Measurements from ENCODE around the gene UNC93A.
"Not testable (repeated sequence)": the region's sequence is repeated elsewhere in the genome, so short reads cannot be mapped to it uniquely, and the experiment has no call there.

The UNC93A gene

DNA sequence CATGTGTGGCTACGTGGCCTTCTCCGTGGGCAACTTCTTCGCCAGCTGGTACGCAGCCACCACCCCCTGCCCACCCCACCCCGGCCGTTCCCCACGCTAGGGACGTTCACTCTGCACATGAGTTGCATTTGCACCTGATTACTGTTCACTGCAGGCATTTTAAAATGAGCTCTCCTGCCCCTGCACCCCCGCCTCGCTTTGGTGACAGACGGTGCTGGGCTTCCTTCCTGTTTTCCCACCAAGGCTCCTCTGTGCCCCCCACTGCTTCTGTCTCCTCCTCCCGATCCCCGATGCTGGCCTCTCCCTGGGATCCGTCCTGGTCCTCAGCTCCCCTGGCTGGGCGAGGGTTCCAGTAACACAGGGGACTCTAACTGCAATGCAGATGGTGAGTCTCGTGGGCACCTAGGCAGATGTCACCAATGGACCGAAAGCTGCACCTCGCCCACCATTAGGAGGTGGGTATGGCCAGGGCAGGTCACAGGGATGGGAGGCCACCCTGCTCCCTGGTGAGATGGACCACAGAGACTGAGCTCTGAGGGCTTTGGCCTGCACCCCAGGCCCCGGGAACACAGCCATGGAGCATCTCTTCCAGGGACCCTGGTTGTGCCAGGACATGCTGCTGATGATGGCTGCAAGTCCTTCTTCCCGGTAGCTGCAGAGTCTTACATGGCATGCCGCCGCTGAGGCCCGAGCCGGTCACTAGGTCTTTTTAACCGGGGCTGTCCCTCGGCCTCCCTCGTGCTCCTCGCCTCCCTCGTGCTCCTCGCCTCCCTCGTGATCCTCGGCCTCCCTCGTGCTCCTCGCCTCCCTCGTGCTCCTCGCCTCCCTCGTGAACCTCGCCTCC is 3.8 kb downstream of the UNC93A start:
- no peak for DNase-seq

DNA sequence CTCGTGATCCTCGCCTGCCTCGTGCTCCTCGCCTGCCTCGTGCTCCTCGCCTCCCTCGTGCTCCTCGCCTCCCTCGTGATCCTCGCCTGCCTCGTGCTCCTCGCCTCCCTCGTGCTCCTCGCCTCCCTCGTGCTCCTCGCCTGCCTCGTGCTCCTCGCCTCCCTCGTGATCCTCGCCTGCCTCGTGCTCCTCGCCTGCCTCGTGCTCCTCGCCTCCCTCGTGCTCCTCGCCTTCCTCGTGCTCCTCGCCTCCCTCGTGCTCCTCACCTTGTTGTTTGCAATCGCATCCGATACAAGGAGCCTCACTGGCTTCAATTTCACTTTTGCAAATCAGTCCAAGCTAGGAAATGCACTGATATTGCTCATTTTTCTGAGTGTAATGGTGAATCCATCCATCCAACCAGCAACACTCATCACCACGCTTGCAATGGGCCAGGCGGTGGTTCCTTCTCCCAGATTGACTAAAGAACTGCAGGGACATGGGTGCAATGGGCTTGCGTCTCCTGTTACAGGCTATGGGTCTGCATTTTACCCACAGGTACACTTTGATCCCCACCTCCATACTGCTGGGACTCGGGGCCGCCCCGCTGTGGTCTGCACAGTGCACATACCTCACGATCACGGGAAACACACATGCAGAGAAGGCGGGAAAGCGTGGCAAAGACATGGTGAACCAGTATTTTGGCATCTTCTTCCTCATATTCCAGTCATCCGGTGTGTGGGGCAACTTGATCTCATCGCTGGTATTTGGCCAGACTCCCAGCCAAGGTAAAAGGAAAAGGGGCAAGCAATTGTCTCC is 4.6 kb downstream of the UNC93A start:
- DNase-seq, result no peak

DNA sequence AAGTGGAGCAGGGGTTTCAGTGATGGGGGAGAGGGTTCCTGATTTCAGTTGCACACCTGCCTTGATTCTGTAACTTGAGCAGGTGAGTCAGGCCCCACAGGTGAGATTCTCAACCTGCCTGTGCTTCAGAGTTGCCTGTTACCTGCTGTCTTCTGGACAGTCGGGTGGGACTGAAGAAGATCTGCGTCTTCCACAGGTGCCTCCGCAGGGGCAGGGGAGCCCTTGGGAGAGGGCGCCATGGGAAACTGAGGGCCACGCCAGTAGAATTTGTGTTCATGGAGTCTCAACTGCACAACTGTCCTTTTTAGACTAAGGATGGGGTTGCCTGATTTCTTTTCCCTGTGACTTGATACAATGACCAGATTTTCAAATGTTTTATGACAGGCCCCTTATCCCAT is 5.2 kb downstream of the UNC93A start:
- DNase-seq, result no peak

DNA sequence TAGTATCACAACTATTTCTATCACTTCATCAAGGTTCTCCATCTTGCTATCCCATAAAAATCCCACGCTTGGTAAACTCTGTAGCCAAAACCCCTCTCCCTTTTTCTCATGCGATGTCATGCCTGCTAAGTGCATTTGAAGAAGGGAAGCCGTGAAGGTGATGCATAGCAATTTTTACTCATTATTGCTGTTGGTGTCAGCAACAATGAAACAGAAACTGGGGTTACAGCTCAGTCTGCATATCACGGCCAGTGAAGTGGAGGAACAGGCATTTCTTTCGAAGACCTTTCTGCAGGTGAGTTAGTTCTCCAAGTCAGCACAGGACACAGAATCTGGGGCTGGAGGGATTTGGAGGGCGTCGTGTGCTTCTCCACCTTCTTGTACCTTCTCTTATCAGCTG is 5.8 kb downstream of the UNC93A start:
- DNase-seq, result no peak

DNA sequence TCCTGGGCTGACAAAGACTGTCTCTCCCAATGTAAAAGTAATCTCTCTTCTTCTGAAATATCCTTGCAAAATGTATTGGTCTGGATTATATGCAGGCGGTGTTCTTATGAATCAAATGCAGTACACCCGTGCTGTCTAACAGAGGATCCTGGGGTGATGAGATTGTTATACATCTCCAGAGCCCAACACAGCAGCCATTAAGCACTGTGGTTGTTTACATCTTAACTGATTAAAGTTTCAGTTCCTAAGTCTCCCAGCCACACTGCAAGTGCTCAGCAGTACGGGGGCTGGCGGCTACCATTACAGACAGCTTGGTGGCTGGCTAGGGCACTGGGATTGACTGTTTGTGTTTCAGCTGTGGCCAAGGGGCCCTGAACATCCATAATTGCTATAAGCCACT is 7.0 kb downstream of the UNC93A start:
- no peak for DNase-seq

DNA sequence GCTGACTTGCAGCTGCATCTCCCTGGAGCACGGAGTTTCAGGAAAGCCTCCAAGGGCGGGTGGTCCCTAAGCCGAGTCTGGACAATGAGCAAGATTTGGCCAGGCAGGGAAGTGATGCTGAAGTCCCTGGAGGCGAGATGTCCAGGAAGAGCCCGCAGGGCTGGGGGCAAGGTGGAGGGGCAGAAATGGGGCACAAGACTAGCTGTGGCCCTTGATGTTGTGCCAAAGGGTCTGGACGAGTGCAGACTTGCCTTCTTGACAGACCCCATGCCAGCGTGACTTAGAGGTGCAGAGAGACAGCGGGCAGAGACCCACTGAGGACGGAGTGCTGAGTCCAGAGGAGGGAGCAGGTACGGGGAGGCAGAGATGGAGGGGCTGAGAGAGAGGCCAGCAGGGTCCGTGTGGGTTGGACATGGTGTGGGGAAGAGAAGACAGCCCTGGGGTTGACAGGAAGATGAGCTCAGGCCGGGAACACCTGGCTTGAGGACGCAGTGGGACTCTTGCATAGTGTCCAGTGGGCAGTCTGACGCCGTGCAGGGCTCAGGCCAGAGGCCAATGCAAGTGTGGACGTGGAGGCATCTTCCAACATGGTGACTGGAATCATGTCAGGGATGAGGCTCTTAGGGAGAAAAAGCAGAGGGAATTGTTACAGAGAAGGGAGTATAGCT is 8.7 kb downstream of the UNC93A start:
- no peak for DNase-seq

DNA sequence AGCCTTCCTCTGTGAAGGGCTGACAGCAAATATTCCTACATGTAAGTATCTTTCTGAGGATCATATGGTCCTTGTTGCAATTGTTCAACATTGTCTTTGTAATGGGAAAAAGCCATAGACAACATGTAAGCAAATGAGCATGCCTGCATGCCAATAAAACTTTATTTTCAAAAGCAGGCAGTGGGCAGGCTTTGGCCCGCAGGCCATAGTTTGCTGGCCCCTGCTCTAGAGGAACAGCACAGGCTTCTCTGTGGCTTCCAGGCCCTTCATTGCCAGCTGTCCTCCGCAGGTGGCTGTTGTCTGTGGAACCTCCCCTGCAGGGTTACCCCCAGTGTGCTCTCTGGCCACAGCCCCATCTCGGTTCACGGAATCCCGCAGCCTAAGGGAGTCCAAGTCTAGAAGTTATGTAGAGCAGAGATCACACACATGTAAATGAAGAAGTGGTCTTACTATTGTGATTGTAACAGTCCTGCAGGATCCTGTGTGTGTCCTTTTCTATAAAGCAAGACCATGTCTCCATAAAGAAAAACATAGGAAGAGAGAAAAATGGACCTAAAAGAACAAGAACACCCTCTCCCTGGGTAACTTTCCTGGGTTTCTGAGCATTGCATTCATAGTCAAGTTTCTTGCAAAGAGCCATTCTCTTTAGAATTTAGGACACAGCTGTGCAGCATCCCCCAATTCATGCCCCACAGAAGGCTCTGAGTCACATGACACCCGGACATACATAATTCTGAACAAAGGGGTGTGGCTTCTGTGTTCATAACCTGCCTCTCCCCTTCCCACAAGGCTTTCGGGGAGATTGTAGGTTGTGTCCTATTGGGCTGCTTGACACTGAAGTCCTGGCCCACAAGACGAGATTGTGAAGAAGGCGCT is 10.0 kb downstream of the UNC93A start:
- DNase-seq, result no peak

DNA sequence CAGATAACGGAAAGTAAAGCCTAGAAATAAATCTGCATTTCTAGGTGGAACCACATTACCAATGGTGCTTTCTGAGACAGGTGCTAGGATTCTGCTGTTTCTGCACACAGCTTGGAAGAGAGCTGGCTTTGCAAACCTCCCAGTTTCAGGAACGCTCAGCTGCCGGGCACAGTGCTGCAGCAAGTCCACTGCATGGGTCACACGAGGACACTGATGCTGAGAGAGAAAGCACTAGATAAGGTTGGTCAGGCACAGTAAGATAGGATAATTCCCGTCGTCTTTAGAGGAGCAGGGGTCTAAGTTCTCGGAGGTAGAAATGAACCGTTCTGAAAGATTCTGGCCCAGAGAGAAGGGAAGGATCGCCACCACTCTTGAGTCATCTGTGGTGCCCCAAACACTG is 11.0 kb downstream of the UNC93A start:
- DNase-seq, result no peak

DNA sequence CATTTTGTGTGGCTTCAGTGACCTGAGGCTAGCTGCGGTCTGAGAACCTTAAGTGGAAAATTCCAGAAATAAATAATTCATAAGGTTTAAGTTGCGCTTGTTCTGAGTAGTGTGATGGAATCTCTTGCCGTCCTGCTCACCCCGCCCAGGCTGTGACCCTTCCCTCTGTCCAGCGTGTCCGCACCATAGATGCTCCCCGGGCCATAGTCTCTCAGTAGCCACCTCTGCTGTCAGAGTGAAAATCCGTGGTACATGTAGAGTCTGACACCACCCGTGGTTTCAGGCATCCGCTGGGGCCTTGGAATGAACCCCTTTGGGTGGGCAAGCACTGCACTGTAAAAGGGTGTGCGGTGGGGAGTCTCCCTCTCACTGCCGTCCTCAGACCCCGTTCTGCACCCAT is 11.7 kb downstream of the UNC93A start:
- DNase-seq, result no peak

DNA sequence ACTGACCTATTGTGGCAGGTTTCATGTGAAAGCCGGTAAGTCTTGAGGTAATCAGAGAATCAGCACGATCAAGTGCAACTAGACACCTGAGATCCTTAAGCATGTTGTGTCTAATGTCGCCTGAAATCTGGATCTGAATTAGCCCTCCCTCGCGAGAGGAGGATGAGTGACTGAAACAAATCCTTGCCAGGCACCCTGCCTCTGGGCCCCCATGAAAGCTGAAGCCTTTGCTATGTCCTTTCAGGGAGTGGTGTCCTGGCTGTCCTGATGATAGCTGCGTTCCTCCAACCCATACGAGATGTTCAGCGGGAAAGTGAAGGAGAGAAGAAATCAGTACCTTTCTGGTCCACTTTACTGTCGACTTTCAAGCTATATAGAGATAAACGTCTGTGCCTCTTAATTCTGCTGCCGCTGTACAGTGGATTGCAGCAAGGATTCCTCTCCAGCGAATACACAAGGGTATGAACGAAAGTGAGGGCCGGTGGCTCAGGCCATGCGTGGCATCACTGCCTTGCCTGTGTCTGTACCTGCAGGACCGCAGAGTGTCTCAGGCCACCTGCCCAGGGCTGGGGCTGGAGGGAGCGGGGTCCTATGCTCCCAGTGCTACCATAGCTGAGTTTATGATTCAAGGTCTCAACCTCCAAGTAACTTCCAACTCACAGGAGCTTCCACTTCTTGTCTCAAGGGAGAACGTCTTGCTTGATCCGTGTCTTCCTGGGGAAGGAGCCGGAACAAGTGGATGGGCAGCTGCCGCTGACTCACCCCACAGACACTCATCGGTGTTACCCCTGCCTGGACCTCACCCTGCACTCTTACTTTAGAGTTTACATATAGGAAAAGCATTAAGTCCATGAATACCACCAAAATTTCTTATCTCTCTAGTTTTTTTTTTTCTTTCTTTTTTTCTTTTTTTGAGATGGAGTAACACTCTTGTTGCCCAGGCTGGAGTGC is 12.8 kb downstream of the UNC93A start:
- DNase-seq, result no peak

DNA sequence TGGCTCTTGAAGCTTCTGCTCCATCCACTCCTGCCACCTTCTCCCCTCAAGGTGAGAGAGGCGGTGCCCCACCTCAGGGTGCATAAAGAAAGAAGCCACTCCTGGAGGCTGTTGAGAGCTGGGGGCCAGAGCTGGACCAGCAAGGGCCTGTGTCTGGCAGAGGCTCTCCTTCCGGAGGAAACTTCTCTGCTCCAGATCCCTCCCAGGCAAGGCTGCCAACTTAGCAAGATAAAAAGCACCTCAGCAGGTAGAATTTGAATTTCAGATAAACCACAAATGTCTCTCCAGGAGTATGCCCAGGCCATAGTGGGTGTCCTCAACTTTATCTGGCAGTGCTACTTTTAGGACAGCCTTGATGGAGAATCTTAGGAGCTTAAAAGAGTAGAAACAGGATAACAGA is 13.8 kb downstream of the UNC93A start:
- DNase-seq, result no peak

DNA sequence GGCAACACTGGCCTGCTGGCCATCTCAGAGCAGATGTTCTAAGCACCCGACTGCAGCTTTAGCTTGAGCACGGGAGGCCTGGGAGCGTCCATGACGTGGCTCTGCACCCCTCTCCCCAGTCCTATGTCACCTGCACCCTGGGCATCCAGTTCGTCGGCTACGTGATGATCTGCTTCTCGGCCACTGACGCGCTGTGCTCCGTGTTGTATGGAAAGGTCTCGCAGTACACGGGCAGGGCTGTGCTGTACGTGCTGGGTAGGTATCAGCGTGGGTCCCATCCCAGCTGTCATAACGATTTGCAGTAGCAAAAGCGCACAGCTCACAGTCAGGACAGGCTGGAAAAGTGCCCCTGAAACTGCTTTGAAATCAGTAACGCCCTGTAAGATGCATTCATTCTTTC is 14.7 kb downstream of the UNC93A start:
- DNase-seq, result no peak

DNA sequence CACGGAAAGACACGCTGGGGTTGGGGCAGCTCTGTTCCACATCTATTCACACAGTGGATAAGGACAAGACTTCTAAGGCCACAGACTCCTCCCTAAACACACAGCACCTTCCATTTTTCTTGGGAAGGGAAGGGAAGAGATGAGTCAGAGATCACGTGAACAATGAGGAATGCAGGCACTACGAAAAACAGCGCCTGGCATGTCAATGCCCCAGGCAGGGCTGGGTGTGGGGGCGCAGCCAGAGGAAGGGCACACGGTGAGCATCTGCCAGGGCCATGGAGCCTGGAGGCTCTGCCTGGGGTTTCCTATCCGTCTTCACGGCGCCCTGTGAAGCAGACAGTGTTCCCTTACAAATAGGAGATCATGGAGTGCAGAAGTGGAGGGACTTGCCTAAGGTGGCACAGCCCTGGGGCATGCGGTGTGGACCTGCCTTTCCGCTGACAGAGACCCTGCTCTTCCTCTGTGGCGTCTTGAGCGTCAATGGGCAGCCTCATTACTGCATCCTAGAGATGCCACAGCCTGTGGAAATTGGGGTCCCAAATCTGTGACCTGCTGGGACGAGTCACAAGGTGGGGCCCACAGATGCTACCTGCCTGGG is 15.4 kb downstream of the UNC93A start:
- DNase-seq, result no peak

DNA sequence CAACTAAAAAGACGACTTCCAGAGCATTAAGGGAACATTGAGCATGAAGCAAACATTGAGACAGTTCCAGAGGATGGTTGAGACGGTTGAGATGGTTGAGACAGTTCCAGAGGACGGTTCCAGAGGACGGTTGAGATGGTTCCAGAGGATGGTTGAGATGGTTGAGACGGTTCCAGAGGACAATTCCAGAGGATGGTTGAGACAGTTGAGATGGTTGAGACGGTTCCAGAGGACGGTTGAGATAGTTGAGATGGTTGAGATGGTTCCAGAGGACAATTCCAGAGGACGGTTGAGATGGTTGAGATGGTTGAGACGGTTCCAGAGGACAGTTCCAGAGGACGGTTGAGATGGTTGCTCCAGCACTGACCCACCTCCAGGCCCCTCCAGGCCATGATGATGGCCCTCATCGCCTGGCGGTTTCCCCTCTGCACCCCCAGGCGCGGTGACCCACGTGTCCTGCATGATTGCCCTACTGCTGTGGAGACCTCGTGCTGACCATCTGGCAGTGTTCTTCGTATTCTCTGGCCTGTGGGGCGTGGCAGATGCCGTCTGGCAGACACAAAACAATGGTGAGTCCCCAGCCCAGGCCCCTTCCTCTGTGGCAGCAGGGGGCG is 16.3 kb downstream of the UNC93A start:
- no peak for DNase-seq

DNA sequence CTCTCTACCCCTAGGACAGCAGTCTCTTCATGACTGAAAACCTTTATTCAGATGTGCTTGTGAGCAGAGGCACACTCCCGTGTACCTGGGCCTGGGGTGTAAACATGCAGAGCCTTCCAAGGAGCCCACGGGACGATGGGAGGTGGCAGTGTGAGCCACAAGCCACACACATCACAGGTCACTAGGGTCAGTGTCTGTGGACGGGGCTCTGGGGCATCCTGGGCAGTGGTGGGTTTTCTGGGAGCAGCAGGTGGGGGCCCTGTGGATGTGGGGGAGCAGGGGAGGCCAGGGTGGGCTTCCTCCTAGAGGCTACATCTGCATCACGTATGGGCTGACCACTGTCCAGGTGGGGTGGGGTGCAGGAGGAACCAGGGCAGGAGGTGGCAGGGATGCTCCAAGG is 17.1 kb downstream of the UNC93A start:
- no peak for DNase-seq

DNA sequence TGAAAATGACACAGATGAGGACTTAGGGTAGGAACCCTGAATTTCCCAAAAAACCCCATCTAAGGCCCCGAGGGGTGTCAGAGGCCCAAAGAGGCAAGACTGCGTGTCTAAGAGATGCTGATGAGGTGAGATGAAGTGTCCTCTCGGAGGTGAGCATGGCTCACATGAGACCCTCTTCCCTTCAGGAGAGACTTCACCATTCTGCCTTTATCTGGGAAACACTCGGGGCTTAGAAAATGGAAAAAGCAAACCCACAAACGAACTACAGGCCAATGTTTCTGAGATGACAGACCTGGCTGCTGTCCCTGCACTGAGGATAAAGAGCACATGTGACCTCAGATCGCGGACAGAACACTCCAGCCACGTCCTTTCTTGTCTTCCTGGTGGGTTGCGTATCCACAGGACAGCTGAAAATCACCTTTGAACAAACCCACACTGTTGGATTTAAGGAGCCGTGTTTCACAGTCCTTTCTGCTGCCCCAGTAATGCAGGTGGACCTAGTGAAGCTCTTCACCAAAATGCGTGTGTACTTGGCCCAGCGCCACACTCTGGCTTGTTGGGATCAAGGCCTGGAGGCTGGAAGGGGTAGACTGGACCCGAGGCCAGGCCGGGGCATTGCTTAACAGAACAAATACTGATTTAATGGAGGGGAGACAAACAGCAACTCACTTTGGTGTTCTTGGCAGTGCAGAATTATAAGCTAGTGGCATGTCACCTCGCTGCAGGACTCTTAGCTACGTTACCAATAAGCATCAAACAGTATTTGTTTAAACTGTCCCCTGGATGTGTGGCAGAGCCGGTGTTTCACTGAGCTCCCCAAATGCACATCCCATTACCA is 18.5 kb downstream of the UNC93A start:
- DNase-seq, result not testable (repeated sequence)

DNA sequence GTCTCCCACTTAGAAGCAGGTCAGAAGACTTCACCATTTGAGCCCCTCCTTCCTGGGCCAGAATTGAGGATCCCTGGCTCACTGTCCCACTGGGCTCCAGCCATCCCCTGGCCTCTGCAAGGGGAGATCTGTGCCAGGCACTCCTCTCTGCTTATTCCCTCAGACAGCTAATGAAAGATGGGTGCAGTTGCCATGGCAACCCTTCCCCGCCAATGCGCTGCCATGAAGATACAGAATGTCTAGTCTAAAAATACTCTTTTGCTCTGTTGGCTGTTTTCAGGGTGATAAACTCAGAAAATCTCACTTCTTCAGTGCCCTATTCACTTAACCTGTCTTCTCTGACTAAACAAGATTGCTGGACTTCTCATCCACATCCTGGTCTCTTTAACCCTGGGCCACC is 20.2 kb downstream of the UNC93A start:
- no peak for DNase-seq

DNA sequence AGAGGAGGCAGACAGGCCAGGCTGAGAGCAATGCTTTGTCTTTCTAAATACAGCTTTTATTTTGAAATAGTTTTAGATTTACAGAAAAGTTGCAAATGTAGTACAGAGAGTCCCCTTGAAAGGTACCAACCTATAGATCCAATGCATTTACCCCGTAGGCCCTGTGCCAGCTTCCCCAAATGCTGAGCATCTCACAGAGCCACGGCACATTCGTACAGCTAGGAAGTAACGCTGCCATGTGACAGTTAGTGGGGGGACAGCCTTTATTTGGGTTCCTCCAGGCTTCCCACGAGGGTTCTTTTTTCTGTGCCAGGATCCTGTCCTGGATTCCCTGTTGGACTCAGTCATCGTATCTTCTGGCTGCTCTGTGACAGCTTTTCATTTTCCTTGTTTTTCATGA is 20.6 kb downstream of the UNC93A start:
- DNase-seq, result not testable (repeated sequence)

DNA sequence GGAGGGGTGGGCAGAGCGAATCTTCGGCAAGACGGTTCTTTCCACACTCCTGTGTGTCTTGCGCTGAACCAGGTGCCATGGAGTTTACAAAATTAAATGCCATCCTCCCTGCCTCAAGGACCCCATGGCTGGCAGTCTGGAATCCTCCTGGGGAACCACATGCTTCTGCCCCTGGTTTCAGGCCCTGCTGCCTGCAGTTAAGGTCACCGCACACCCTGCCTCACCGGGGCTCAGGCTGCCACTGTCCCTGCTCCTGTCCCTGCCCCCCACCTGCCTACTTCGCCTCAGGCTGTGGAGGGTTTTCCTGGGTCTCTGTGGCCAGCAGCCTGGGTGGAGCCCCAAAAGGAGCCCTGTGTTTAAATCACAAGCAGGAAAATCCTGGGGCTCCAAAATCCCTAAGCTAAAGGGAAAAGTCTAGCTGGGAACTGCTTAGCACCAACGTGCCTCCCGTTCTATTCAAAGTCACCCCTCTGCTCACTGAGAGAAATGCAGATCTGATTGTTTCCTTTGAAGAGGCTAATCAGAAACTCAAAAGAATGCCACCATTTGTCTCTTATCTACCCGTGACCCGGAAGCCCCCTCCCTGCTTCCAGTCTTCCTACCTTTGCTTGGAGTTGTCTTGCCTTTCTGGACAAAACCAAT is 23.2 kb downstream of the UNC93A start:
- no peak for DNase-seq
